ENCODE data around the gene GRIK3.
"Not testable (repeated sequence)": the region's sequence is repeated elsewhere in the genome, so short reads cannot be mapped to it uniquely, and the experiment has no call there.

Gene GRIK3

GRCh38 chr1:36783475-36783874 lies 250.8 kb downstream of the GRIK3 start:
- DNase-seq (ENCODE audit: low read depth) = no peak

- no peak for DNase-seq (ENCODE audit: low read depth)
Observed at GRCh38 chr1:36782785-36783184, 251.5 kb downstream of the GRIK3 start.

- no peak for DNase-seq (ENCODE audit: low read depth)
Observed at GRCh38 chr1:36782085-36782484, 252.2 kb downstream of the GRIK3 start.

DNA sequence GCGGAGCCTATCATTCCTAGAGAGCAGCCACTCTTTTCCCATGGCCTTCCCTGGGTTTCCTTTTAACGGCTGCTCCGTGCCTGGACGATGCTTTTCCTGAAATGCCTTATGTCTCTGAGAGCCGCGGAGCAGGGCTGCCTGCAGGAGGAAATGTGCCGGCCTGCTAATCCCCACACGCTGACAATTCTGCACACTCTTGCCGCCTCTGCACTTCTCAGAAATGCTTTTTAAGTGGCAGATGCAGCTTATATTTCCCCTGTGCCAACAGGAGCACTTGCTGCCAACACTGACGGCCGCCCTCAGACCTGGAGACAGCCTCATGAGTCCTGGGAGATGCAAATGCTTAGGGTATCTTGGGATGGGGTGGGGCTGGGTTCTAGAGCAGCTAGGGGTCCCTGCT lies 253.2 kb downstream of the GRIK3 start:
- DNase-seq (ENCODE audit: low read depth) = no peak

GRCh38 chr1:36778740-36779139 lies 255.6 kb downstream of the GRIK3 start:
- DNase-seq (ENCODE audit: low read depth) = no peak

- no peak for DNase-seq (ENCODE audit: low read depth)
Observed at GRCh38 chr1:36776948-36777831, 257.1 kb downstream of the GRIK3 start.

DNA sequence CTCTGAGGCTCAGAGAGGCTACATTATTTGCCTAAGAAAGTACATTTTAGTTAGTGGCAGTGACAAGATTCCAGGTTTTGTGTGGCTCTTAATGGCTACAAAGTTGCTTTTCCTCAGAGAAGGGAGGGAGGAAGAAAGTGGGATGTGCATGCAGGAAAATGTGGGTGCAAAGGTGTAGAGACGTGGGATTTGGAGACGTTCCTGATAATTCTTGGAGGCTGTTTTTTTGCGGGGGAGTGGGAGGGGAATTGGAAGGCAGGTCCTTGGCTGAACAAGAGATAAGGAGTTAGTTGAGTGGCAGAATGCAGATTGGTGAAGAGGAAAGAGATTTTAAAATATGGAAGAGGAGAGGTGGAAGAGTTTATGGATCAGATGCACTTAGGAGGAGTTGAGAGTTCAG lies 258.1 kb downstream of the GRIK3 start:
- no peak for DNase-seq (ENCODE audit: low read depth)

GRCh38 chr1:36775716-36776115 lies 258.6 kb downstream of the GRIK3 start:
- DNase-seq (ENCODE audit: low read depth) = no peak

DNA sequence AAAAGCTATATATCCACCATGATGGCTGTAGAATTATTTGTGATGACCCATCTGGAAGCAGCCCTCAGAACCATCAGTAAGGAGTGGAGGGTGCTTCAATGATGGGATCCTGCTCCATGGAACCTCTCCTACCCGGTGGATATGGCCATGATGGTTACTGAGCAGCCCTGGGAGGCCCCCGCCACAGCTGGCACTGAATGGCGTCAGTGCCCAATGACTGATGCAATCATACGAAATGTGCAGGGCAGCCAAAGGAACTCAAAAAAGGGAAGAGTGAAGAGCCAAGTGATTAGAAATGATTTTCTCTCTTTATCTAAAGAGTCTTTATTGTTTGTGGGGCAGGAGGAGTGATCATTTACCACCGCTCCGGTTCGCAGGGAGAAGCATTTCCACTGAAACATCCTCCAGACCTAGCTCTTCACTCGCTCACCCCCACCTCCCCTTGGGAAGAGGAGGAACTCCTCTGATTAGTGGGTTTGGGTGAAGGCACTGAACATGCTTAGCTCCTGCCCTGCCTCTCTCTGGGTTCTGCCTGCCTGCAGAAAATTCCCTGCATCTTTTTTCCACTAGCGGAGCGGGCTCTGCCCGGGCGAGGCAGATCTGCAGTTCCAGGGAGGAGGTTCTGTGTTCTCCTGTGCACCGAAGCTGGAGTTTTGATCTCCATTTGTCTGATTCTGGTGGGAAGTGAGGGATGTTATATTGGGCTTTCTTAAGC lies 260.3 kb downstream of the GRIK3 start:
- DNase-seq (ENCODE audit: low read depth) = no peak

GRCh38 chr1:36772647-36773495 lies 261.4 kb downstream of the GRIK3 start:
- DNase-seq (ENCODE audit: low read depth) = no peak

DNA sequence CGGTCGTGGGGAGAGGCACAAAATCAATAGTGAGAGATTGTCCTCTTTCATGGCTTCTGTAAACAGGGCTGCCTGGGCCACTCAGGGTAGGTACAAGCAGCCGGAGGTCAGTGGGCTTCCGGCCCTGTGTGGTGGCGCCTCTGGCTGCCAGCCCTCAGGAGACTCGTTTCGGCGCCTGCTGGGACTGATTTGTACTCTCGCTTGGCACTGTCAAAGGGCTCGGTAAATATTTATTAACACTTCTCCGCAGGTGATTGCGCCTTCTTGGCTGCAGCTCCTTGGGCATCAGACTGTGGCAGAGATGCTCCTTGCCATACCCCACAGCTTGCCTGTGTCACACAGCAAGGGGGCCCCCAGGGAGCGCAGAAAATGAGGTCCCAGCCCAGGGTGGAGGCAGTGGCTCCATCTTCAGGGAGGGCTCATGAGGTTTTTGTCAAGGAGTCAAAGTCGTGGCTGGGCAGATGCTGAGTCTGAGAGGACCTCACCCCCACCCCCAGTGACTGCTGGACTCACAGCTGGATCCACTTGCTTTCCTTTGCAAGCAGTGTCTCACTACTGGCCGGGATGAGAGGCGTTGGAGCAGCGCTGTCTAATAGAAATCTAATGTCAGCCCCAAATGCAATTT lies 262.5 kb downstream of the GRIK3 start:
- no peak for DNase-seq (ENCODE audit: low read depth)

GRCh38 chr1:36771240-36771639 lies 263.1 kb downstream of the GRIK3 start:
- DNase-seq (ENCODE audit: low read depth) = no peak

DNA sequence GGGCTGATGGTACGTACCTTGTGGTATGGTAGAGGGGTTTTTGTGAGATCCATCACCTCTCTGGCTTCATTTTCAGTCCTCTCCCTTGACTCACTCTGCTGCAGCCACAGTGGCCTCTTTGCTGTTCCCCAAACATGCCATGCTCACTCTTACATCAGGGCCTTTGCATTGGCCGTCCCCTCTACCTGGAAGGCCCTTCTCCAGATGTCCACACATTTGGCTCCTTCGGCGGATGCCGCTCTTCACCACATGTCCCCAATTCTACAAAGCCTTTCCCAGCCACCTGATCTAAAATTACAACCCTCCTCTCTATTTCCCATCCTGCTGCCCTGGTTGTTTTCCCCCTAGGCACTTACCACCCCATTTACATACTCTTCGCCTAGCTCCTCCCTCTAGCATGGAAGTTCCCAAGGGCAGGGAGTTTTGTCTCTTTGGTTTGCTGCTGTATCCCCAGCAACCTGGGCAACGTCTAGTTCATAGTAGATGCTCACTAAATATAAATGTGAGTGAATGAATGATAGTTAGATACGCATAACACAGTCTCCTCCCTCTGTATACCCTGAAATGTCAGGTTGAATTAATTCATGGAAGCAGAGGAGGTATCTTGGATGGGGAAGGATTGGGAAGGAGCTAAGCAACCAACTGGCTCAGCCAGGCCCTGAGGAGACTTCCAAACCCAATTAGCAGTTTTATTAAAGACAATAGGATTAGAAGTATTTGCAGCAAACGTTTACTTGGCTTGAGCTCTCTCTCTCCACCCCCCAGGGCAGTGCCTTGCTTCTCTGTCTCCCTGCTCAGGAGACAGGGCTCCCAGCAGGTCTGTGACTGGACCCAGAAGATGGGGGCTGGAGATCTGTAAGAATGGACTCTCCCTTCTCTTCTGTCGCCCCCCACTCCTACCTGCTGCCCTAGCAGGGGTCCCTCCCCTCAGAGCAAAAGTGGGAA lies 264.2 kb downstream of the GRIK3 start:
- no peak for DNase-seq (ENCODE audit: low read depth)

DNA sequence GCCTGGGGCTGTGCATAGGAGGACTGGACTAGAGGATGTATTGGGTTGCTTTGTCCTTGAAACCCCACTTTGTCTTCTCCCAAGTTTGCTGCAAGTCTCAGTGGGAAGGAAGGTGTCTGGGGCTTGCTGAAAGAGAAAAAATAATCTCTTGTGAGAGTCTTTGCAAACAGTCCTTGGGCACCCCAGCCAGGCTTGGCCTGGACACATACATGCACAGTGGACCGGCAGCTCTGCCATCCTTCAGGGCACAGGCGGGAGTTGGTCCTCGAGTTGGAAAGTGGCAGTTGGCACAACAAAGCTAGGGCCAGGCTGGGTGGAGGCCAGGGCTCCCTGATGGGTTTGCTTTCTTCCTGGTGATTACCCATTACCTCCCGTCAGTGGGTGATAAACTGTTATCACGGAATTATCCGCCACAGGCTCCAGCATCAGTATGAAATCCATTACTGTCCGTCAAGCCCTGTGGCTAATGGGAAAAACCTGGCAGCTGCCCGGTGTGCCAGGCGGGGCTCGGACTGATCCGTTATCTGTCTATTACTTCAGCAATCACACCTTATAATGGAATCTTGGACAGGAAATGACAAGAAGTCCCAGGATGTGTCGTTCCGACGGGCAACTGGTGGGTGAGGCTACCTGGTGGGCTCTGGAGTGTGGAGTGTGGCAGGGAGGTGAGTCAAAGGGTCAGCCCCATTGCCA lies 265.7 kb downstream of the GRIK3 start:
- DNase-seq (ENCODE audit: low read depth) = no peak

DNA sequence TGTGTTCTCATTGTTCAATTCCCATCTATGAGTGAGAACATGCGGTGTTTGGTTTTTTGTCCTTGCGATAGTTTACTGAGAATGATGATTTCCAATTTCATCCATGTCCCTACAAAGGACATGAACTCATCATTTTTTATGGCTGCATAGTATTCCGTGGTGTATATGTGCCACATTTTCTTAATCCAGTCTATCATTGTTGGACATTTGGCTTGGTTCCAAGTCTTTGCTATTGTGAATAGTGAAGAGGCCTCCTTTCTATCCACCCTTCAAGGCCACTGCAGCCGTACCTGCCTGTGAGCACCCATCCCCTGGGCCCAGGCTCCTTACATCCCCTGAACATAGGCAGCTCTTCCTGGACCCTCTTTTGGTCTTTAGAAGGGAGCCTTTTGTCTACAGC lies 266.9 kb downstream of the GRIK3 start:
- DNase-seq (ENCODE audit: low read depth) = not testable (repeated sequence)

- DNase-seq (ENCODE audit: low read depth) = no peak
Observed at GRCh38 chr1:36766481-36766880, 267.8 kb downstream of the GRIK3 start.

DNA sequence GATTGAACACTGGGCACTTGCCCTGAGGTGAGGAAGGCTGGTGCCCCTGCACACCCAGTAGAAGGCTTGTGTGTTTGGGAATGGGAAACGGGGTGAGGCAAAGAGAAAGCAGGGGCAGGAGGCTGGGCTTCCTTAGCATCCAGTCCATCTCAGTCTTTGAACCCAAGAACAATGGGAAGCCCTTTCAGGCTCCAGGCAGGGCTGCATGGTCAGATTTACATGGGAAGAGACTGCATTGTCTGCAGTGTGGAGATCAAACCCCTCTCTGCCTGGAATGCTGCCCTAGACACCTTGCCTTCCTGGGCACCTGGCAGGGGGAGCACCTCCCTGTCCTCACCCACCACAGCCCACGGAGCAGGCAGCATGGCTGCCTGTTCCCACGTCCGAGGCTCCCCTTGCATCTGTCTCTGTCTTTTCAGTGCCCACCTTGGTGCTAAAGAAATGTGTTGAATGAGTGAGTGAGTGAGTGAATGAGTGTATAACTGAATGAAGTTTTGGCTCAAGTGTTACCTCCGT lies 268.5 kb downstream of the GRIK3 start:
- DNase-seq (ENCODE audit: low read depth) = no peak

- no peak for DNase-seq (ENCODE audit: low read depth)
Observed at GRCh38 chr1:36764798-36765197, 269.5 kb downstream of the GRIK3 start.

GRCh38 chr1:36763771-36764170 lies 270.5 kb downstream of the GRIK3 start:
- DNase-seq (ENCODE audit: low read depth) = no peak

DNA sequence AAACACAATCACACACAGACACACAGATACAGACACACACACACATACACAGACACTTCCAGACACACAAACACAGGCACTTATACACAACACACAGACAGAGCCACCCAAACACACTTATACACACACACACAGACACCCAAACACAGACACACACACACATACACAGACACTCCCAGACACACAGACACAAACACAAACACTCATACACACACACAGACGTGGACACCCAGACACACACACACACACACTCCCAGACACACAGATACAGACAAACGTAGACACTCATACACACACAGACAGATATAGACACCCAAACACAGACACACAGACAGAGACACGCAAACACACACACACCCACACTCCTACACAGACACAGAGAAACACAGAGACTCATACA lies 272.1 kb downstream of the GRIK3 start:
- DNase-seq (ENCODE audit: low read depth) = no peak
